AG10803 (cell line): ENCODE measurements around the gene KDF1.

Experiments
- DNase-seq: peaks from one replicate; pipeline ENCODE4 v3.0.0; 2010; ENCODE audit warnings: low read depth
- H3K4me3 ChIP-seq: 2 replicates; pipeline ENCODE4 v1.5.1; 2011; ENCODE audit warnings: mild to moderate bottlenecking, low read length, control low read depth
- TF ChIP-seq, protein P1 (sequence below): conservative IDR thresholded peaks from 2 replicates; pipeline ENCODE4 v1.5.1; 2011; ENCODE audit warnings: mild to moderate bottlenecking, low read length, control low read depth, inconsistent platforms

Gene KDF1

DNA sequence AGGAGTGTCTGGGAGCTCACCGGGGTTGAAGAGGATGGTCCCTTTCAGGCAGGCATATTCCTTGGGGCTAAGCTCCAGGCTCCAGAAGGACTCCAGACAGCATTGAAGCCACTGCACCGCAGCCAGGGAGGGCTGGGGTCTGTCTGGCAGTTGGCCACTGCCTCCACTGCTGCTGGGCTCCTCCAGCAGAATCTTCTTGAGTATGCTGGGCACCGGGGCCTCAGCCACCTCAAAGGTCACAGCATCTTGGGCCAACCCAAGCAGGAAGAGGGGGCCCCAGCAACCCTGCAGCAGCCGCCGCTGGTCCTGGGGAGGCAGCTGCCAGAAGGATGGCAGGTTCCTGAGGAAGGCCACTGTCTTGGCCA, 46.9 kb downstream of the KDF1 start:
- TF ChIP-seq, protein P1, sequence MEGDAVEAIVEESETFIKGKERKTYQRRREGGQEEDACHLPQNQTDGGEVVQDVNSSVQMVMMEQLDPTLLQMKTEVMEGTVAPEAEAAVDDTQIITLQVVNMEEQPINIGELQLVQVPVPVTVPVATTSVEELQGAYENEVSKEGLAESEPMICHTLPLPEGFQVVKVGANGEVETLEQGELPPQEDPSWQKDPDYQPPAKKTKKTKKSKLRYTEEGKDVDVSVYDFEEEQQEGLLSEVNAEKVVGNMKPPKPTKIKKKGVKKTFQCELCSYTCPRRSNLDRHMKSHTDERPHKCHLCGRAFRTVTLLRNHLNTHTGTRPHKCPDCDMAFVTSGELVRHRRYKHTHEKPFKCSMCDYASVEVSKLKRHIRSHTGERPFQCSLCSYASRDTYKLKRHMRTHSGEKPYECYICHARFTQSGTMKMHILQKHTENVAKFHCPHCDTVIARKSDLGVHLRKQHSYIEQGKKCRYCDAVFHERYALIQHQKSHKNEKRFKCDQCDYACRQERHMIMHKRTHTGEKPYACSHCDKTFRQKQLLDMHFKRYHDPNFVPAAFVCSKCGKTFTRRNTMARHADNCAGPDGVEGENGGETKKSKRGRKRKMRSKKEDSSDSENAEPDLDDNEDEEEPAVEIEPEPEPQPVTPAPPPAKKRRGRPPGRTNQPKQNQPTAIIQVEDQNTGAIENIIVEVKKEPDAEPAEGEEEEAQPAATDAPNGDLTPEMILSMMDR: no peak
- H3K4me3 ChIP-seq: no peak overlapping the region
- DNase-seq: no peak

DNA sequence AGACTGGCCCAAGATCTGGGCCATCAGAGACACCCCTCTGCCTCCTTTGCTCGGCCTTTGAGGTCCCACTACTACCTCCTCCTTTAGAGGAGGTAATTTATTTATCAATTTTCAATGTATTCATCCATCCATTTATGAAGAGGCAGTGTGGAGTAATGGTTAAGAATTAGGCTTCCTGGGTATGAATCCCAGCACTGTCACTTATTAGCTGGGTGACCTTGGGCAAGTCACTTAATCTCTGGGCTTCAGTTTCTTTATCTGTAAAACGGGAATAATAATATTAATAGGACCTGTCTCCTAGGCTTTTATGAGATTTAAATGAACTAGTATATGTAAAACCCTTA, 48.1 kb downstream of the KDF1 start:
- H3K4me3 ChIP-seq: no peak overlapping the region
- DNase-seq: no peak
- TF ChIP-seq, protein P1: no peak

DNA sequence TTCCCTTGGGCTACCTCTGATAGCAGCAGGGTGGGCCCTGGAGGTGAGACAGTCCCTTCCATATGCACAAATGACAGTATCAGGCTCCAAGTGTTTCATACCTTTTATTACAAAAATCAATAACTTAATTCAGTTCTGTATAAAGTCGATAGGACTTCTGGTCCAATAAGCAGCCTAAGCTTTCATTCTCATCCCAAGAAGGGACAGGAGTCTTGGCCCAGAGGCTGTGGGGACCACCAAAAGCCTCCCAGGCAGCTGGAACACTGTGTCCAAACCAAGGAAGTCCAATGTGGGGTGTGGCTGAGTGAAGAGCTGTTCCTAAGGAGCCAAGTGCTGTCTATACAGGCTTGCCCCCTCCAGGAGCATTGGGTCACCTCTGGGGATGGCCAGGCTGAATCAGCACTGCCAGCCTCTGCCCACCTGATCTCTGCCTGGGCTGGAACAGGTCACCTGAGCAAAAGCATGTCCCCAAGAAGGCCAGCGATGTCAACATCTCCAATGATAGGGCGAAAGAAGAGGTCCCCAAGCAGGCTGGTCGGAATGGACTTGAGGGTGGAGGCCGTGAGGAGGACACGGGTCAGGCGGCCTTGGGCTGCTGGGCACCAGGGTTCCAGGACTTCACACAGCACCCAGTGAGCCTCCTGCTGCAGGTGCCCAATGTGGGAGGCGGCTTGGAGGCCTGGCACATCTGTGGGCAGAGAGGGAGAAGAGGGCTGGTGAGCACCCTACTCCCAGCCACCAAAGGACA, 48.7 kb downstream of the KDF1 start:
- no peak for DNase-seq
- TF ChIP-seq, protein P1: no peak
- H3K4me3 ChIP-seq: no peak overlapping the region

DNA sequence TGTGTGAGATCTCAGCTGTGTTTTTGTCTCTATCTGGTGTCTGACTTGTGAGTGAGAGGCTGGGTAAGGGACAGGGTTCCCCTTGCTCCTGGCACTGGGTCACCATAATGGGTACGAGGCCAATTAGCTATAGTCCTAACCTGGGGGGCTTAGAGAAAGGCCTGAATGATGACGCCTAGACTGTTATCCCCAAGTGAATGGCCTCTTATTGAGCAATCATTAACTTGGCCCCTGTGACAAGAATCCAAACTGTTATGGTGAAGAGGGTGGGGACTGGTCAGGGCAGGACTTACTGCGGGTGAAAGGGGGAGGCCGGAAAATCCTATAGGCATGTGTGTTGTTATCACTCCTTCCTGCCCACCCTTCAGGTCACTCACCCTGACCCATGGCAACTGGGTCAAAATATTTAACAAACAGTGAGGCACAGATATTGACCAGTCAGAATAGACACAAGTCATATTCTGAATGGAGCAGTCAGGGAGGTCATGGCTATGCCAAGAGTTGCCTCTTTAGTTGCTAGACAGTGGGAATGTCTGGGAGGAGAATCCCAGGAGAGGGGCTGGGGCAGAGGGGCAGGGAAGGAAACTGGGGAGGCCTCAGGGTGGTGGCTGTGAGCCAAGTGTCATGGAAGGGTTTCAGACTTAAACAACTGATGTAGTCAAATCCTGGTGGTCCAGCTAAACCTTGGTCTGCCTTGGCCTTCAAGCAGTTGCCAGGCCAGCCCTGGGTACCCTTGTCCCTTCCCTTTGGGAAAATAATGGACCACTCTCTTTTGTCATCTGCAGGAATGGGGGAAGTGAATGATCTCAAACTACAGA, 49.7 kb downstream of the KDF1 start:
- no peak for DNase-seq
- TF ChIP-seq, protein P1: no peak
- H3K4me3 ChIP-seq: no peak overlapping the region

DNA sequence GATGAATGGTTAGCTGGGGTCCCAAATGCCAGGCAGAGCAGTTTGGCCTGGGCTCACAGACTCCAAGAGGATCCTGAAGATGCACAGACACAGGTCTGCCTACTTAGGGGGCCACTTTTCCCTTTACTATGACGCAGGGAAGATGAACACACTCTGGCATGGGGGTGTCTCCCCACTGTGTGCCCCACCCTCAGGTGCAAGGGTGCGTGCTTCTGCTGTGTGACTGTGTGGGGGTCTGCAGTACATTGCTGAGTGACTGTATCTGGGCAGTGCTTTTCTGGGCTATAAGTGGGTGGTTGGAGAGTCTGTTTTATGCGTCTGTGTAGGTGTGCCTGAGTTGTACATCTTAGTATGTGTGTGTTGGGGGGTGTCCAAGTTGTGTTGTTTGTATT, 50.3 kb downstream of the KDF1 start:
- TF ChIP-seq, protein P1: no peak
- H3K4me3 ChIP-seq: no peak overlapping the region
- no peak for DNase-seq

DNA sequence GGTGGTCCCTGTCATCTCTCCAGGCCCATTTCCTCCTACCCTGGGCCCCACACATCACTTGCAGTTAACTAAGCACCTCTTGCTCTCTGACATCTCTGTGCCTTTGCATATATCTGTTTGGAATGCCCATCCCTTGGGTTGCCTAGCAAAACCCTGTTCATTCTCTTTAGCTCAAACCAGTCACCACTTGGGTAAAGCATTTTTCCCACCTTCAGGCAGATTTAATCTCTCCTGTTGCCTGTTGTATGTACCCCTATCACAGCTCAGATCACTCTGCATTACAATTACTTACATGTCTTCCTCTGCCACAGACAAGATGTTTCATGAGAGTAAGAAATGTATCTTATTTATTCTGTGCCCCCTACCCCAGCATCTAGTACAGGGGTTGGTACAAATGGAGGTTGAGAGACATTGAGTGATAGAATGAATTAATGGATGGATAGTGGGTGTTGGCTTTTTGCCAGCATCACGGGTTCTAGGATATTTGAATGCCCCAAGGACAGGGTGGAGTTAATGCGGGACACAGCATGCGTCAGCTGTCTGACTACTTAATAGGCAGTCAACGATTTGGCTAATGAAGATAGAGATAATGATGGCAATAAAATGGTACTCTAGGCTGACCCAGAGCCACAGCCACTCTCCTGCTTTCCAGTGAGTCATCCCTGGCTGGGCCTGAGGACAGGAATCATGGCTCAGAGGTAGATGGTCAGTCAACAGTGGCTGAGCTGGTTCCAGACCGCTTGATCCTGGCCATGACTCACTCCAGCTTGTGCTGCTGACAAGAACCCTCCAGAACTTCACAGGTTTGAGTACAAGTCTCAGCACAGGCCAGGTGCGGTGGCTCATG, 53.0 kb downstream of the KDF1 start:
- DNase-seq: peak; percentile 72
- no peak overlapping the region for H3K4me3 ChIP-seq
- TF ChIP-seq, protein P1: no peak
